Bronchus fibroblast of lung (primary cell): Measurements from ENCODE around the gene DNAJC15. TPM values are rescaled to one million over a fixed set of nuclear protein-coding genes. Genes with fewer than 3 reads are reported as not detected.

ENCODE experiments used
- total RNA-seq: library from RNA; depleted of rRNA; stranded (reverse); fragments of >200 nt; gene quantifications from 2 replicates; pipeline ENCODE4 v1.2.3, GENCODE V29; 2015

DNAJC15 gene
- 10.6 and 11.6 TPM in 2 replicates for total RNA-seq

GRCh38 chr13:43023289-43023963 is at the start of gene DNAJC15:
Gene DNAJC15, plus strand, starts transcription at chr13:43023586. Its CDS starts 41 bp downstream, at chr13:43023627.

GRCh38 chr13:42991898-42992763 is 31.3 kb upstream of the DNAJC15 start, which contains the start of gene EPSTI1:
Gene EPSTI1, minus strand, starts transcription at chr13:42992241. Its CDS starts 76 bp downstream, at chr13:42992165.

Other genes with a start within 250 kb of the DNAJC15 start
- not detected in 2 replicates for gene FAM216B, start 242.0 kb upstream of the DNAJC15 start, total RNA-seq
- 2.2 and 4.4 TPM in 2 replicates for gene EPSTI1, start 31.3 kb upstream of the DNAJC15 start, total RNA-seq